ENCODE data around the gene TUBG1. TPM values are rescaled to one million over a fixed set of nuclear protein-coding genes. Genes with fewer than 3 reads are reported as not detected.

Gene TUBG1
- polyA plus RNA-seq, 2 of the 4 experiments (the other 2 are of a cell fraction), result 73.3 to 156 TPM

DNA sequence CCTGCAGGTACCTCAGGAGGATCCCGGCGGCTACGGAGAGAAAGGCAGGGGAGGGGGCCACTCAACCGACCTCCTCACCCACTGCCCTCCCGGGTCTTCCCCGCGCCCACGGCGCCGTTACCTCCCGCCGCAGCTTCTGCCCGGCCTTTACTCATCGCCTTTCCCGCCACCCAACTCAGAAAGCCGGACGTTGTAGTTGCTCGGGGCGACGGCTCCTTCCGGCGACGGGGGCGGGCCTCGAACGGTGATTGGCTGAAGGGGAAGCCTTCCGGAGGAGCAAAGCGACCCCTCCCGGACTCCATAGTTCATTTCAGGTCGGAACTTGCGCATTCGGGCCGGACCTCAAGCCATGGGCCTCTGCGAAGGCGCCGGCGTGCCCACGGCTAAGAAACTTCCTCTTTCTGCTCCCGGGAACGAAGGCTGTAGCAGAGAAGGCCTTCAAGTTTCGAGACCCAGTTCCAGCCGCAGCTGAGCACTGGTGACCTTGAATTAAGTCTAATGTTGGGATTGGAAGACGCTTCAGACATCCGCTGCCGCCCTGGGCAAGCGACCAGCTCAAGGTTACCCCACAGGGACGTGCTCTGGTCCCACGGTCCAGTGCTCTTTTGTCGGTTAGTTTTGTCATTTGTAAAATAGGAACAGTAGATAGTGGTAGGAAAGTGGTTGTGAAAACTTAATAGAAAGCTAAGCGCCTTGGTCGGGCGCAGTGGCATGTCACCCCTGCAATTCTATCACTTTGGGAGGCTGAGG is 31.8 kb upstream of the TUBG1 start, which contains the start of gene PSMC3IP (continued):
- TF ChIP-seq RFX5 (IDR thresholded peaks at IDR 0.05) (no peak), KDM5A (IDR thresholded peaks at IDR 0.05) (peak; percentile 24; the same call in 1 of the 2 replicates), HOXA7 (CRISPR knock-in tag; IDR thresholded peaks at IDR 0.05) (no peak), CBX8 (IDR thresholded peaks at IDR 0.05) (no peak), SMC3 (IDR thresholded peaks at IDR 0.05) (no peak), PHF8 (IDR thresholded peaks at IDR 0.05; ENCODE audit: borderline replicate concordance, low read depth) (peak; percentile 70; the same call in 1 of the 2 replicates), GATA3 (IDR thresholded peaks at IDR 0.05; ENCODE audit: borderline replicate concordance) (0 out of 2 replicates have a peak, but pooled peaks have one; percentile 13), EHF (CRISPR knock-in tag; IDR thresholded peaks at IDR 0.05) (no peak), HEYL (CRISPR knock-in tag; IDR thresholded peaks at IDR 0.05) (no peak), POLR2AphosphoS2 (conservative IDR thresholded peaks at IDR 0.05; ENCODE audit: low read length) (0 out of 2 replicates have a peak, but pooled peaks have one; percentile 30), ZC3H11A (IDR thresholded peaks at IDR 0.05) (no peak), JUN (IDR thresholded peaks at IDR 0.05) (peak; percentile 80 to 89), FOSL2 (IDR thresholded peaks at IDR 0.05) (no peak), FOSL2 (CRISPR knock-in tag; IDR thresholded peaks at IDR 0.05) (peak; percentile 27), POLR2A (IDR thresholded peaks at IDR 0.05; ENCODE audit: low read length) (peak; percentile 82), EP300 (IDR thresholded peaks at IDR 0.05) (no peak), ESRRA (IDR thresholded peaks at IDR 0.05; ENCODE audit: borderline replicate concordance, low read length) (peak; percentile 65; the same call in 1 of the 2 replicates), EHMT2 (IDR thresholded peaks at IDR 0.05; ENCODE audit: low read depth) (no peak), RAD21 (conservative IDR thresholded peaks at IDR 0.05 in 1 of 2, IDR thresholded peaks at IDR 0.05 in 1 of 2) (0 out of 5 replicates have a peak, but pooled peaks of 1 of the 2 experiments have one; percentile 14)
- TF ChIP-seq, protein P1, sequence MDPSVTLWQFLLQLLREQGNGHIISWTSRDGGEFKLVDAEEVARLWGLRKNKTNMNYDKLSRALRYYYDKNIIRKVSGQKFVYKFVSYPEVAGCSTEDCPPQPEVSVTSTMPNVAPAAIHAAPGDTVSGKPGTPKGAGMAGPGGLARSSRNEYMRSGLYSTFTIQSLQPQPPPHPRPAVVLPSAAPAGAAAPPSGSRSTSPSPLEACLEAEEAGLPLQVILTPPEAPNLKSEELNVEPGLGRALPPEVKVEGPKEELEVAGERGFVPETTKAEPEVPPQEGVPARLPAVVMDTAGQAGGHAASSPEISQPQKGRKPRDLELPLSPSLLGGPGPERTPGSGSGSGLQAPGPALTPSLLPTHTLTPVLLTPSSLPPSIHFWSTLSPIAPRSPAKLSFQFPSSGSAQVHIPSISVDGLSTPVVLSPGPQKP (IDR thresholded peaks at IDR 0.05; ENCODE audit: low read depth, low read length), result no peak
- TF ChIP-seq, protein P2, sequence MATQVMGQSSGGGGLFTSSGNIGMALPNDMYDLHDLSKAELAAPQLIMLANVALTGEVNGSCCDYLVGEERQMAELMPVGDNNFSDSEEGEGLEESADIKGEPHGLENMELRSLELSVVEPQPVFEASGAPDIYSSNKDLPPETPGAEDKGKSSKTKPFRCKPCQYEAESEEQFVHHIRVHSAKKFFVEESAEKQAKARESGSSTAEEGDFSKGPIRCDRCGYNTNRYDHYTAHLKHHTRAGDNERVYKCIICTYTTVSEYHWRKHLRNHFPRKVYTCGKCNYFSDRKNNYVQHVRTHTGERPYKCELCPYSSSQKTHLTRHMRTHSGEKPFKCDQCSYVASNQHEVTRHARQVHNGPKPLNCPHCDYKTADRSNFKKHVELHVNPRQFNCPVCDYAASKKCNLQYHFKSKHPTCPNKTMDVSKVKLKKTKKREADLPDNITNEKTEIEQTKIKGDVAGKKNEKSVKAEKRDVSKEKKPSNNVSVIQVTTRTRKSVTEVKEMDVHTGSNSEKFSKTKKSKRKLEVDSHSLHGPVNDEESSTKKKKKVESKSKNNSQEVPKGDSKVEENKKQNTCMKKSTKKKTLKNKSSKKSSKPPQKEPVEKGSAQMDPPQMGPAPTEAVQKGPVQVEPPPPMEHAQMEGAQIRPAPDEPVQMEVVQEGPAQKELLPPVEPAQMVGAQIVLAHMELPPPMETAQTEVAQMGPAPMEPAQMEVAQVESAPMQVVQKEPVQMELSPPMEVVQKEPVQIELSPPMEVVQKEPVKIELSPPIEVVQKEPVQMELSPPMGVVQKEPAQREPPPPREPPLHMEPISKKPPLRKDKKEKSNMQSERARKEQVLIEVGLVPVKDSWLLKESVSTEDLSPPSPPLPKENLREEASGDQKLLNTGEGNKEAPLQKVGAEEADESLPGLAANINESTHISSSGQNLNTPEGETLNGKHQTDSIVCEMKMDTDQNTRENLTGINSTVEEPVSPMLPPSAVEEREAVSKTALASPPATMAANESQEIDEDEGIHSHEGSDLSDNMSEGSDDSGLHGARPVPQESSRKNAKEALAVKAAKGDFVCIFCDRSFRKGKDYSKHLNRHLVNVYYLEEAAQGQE (IDR thresholded peaks at IDR 0.05), result no peak
- TF ChIP-seq, protein P3, sequence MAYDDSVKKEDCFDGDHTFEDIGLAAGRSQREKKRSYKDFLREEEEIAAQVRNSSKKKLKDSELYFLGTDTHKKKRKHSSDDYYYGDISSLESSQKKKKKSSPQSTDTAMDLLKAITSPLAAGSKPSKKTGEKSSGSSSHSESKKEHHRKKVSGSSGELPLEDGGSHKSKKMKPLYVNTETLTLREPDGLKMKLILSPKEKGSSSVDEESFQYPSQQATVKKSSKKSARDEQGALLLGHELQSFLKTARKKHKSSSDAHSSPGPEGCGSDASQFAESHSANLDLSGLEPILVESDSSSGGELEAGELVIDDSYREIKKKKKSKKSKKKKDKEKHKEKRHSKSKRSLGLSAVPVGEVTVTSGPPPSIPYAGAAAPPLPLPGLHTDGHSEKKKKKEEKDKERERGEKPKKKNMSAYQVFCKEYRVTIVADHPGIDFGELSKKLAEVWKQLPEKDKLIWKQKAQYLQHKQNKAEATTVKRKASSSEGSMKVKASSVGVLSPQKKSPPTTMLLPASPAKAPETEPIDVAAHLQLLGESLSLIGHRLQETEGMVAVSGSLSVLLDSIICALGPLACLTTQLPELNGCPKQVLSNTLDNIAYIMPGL (CRISPR knock-in tag; IDR thresholded peaks at IDR 0.05; ENCODE audit: borderline replicate concordance), result peak; percentile 76; the same call in 1 of the 2 replicates
- TF ChIP-seq, protein P4, sequence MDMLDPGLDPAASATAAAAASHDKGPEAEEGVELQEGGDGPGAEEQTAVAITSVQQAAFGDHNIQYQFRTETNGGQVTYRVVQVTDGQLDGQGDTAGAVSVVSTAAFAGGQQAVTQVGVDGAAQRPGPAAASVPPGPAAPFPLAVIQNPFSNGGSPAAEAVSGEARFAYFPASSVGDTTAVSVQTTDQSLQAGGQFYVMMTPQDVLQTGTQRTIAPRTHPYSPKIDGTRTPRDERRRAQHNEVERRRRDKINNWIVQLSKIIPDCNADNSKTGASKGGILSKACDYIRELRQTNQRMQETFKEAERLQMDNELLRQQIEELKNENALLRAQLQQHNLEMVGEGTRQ (IDR thresholded peaks at IDR 0.05), result no peak
- TF ChIP-seq, protein P5, sequence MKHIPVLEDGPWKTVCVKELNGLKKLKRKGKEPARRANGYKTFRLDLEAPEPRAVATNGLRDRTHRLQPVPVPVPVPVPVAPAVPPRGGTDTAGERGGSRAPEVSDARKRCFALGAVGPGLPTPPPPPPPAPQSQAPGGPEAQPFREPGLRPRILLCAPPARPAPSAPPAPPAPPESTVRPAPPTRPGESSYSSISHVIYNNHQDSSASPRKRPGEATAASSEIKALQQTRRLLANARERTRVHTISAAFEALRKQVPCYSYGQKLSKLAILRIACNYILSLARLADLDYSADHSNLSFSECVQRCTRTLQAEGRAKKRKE (CRISPR knock-in tag; IDR thresholded peaks at IDR 0.05; ENCODE audit: low read depth), result no peak
- TF ChIP-seq, protein P6, sequence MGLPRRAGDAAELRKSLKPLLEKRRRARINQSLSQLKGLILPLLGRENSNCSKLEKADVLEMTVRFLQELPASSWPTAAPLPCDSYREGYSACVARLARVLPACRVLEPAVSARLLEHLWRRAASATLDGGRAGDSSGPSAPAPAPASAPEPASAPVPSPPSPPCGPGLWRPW (IDR thresholded peaks at IDR 0.05), result no peak

Measured in A549 (cell line).